Right atrium auricular region (tissue), 2 donors: ENCODE results near the gene LMNA. TPM values are rescaled to one million over a fixed set of nuclear protein-coding genes. Genes with fewer than 3 reads are reported as not detected.

Experiments used
- DNase-seq: peaks from one replicate; pipeline ENCODE4 v3.0.0-alpha.2; 2019; ENCODE audit warnings: low spot score
- H3K27ac ChIP-seq, 2 donors: fragments of 200-600 bp; sonication (generic); 1 replicate in 1 of 2; 2 replicates in 1 of 2; pipeline ENCODE4 v1.5.1; 2016 to 2019
- H3K27me3 ChIP-seq, 2 donors: fragments of 200-600 bp; sonication (generic); one replicate each; pipeline versions ENCODE4 v1.5.1 to v1.6.0; 2017 to 2019
- H3K36me3 ChIP-seq: fragments of 200-600 bp; sonication (generic); one replicate; pipeline ENCODE4 v1.5.1; 2016
- H3K4me1 ChIP-seq, 2 donors: fragments of 200-600 bp; sonication (generic); one replicate each; pipeline versions ENCODE4 v1.5.1 to v1.6.0; 2017 to 2019
- H3K4me3 ChIP-seq, 2 donors: fragments of 200-600 bp; sonication (generic); 1 replicate in 1 of 2; 2 replicates in 1 of 2; pipeline ENCODE4 v1.5.1; 2017 to 2019; ENCODE audit warnings: mild to moderate bottlenecking in 1 of 2, moderate library complexity in 1 of 2
- H3K9me3 ChIP-seq, 2 donors: fragments of 200-600 bp; sonication (generic); one replicate each; pipeline ENCODE4 v1.5.1; 2019
- total RNA-seq, 2 donors: library from RNA; depleted of rRNA; stranded (reverse); fragments of >200 nt; gene quantifications; one replicate each; pipeline ENCODE4 v1.1.0, GENCODE V29; 2016
- TF ChIP-seq, protein P1 (sequence below), 2 donors: fragments of 200-600 bp; sonication (generic); IDR thresholded peaks; one replicate each; pipeline ENCODE4 v1.5.1; 2019; ENCODE audit warnings: antibody characterized with exemption in 2 of 2

LMNA gene
- total RNA-seq, 2 donors from 2014 or later, result 258 to 273 TPM

DNA sequence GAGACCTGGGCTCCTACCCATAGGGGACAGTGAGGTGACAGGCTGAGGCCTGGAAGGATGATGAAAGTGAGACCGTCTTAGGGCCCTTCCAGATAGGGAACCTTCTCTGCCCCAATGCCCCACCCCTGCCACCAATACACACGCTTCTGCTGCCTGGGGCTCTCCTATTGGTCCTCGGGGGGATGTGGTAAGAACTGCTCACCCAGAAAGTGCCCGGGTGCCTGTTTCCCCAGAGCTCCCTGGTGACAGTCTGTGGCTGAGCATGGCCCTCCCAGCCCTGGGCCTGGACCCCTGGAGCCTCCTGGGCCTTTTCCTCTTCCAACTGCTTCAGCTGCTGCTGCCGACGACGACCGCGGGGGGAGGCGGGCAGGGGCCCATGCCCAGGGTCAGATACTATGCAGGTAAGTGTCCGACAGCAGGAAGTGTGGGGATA, 39.8 kb downstream of the LMNA start:
- H3K27ac ChIP-seq, result no peak overlapping the region
- H3K4me1 ChIP-seq, result no peaks in the 10 kb centered on the region
- TF ChIP-seq, protein P1, sequence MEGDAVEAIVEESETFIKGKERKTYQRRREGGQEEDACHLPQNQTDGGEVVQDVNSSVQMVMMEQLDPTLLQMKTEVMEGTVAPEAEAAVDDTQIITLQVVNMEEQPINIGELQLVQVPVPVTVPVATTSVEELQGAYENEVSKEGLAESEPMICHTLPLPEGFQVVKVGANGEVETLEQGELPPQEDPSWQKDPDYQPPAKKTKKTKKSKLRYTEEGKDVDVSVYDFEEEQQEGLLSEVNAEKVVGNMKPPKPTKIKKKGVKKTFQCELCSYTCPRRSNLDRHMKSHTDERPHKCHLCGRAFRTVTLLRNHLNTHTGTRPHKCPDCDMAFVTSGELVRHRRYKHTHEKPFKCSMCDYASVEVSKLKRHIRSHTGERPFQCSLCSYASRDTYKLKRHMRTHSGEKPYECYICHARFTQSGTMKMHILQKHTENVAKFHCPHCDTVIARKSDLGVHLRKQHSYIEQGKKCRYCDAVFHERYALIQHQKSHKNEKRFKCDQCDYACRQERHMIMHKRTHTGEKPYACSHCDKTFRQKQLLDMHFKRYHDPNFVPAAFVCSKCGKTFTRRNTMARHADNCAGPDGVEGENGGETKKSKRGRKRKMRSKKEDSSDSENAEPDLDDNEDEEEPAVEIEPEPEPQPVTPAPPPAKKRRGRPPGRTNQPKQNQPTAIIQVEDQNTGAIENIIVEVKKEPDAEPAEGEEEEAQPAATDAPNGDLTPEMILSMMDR (IDR thresholded peaks at IDR 0.05), result no peak
- no peak for DNase-seq
- H3K36me3 ChIP-seq, result no peaks in the 10 kb centered on the region
- no peaks in the 10 kb centered on the region for H3K27me3 ChIP-seq
- H3K4me3 ChIP-seq, result no peak overlapping the region
- no peaks in the 10 kb centered on the region for H3K9me3 ChIP-seq

DNA sequence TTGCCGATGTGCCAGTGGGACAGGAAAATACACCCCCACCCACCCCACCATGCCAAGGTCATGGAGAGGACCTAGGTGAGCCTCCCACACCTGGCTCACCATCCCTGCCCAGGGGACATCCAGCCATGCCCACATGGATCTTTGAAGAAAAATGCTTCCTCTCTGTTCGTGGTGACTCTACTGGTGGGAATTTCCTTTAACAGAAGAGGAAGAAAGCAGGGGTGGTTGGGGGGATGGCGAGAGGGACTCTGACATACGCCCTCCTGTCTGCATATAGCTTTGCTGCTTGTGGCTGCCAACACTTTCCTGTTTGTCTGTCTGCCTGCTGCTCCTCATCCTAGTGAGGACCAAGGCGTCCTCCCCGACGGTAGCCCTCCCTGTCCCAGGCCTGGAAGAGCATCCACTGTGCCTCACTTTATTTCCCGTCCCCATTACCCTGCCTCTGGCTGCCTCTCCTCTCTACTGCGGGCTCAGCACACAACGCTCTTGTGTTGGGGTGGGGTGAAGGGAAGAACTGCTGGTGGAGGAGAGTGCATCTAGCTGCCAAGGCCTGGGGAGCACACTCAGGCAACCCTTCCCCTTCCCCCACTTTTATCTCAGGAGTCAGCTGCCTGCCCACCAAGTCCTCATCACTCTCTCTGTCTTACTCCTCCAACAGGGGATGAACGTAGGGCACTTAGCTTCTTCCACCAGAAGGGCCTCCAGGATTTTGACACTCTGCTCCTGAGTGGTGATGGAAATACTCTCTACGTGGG, 41.4 kb downstream of the LMNA start:
- no peaks in the 10 kb centered on the region for H3K9me3 ChIP-seq
- H3K27ac ChIP-seq, result no peak overlapping the region
- H3K27me3 ChIP-seq, result no peaks in the 10 kb centered on the region
- H3K4me1 ChIP-seq, result peaks cover 0 to 10% of the 10 kb centered on the region in 2 donors
- H3K4me3 ChIP-seq, result no peak overlapping the region
- TF ChIP-seq, protein P1 (IDR thresholded peaks at IDR 0.05), result no peak
- DNase-seq, result no peak
- no peaks in the 10 kb centered on the region for H3K36me3 ChIP-seq

DNA sequence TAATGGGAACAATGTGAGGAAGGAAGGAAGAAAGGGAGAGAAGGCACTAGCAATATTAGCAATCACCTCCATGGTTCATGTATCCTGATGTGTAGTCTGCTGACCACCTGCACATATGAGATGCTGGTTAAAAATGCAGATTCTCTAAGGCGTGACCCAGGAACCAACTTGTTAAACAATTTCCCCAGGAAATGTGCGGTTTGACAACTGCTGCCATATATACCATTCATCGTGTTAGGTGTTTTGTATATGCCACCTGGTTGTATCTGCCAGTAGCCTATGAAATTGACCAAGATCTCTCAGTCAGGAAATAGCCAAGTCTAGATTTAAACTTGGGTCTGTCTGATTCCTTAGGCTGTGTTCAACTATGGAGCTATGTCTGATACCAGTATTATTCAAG, 43.0 kb downstream of the LMNA start:
- Histone ChIP-seq H3K27ac (no peak overlapping the region), H3K27me3 (no peaks in the 10 kb centered on the region), H3K9me3 (no peaks in the 10 kb centered on the region), H3K4me1 (peaks cover 0 to 23% of the 10 kb centered on the region in 2 donors), H3K4me3 (no peak overlapping the region), H3K36me3 (no peaks in the 10 kb centered on the region)
- DNase-seq, result no peak
- TF ChIP-seq, protein P1 (IDR thresholded peaks at IDR 0.05), result no peak

DNA sequence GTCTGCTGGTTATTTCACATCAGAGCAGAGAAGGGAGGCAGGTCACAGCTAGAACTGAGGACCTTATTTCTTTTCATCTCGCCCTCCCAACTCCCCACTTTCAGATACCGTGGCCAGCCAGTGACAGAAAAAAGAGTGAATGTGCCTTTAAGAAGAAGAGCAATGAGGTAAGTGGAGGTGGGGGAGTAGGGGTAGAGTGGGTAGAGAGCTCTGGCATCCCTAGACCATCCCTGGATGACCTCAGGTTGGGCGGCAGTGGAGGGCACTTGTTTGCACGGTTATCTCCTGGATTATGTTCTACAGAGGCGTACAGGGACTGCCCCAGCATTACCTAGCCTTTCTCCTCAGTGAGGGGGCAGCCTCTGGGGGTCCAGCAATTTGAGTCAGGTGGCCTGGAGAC, 43.5 kb downstream of the LMNA start:
- TF ChIP-seq, protein P1 (IDR thresholded peaks at IDR 0.05), result no peak
- H3K4me1 ChIP-seq, result peaks cover 0 to 27% of the 10 kb centered on the region in 2 donors
- no peaks in the 10 kb centered on the region for H3K9me3 ChIP-seq
- DNase-seq, result no peak
- no peak overlapping the region for H3K27ac ChIP-seq
- no peak overlapping the region for H3K4me3 ChIP-seq
- no peaks in the 10 kb centered on the region for H3K36me3 ChIP-seq
- no peaks in the 10 kb centered on the region for H3K27me3 ChIP-seq

DNA sequence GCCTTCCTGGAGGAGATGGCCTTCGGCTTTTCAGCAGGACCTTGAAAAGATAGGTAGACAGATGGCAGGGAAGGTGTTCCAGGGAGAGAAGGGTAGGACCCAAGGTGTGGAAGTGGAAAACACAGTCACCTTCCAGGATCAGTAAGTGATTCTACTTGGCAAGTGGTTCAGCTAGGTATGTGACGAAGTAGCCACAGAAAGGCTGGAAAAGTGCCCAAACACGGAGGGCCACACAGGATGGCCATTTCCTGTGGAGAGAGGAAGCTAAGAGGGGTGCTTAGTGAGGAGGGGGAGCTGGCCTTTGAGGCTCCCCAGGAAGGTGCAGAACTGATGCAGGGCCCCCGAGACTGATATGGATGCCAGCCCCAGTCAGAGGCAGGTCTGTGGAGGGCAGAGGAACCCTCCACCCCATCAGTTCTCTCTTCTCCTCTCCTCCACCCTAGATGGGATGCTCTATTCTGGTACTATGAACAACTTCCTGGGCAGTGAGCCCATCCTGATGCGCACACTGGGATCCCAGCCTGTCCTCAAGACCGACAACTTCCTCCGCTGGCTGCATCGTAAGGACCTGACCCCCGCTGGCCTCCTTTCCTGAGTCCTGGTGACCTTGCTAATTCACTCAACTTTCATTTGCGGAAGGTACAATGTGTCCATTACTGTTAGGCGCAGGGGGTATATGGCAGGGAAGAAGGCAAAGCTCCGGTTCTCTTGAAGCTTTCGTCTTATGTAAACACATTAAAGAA, 45.7 kb downstream of the LMNA start:
- peaks cover 0 to 29% of the 10 kb centered on the region in 2 donors for H3K4me1 ChIP-seq
- TF ChIP-seq, protein P1 (IDR thresholded peaks at IDR 0.05), result no peak
- H3K27ac ChIP-seq, result peak overlapping the region; percentile 93 to 95
- no peaks in the 10 kb centered on the region for H3K36me3 ChIP-seq
- no peaks in the 10 kb centered on the region for H3K27me3 ChIP-seq
- DNase-seq, result no peak
- no peaks in the 10 kb centered on the region for H3K9me3 ChIP-seq
- peak overlapping the region; percentile 34 to 59 for H3K4me3 ChIP-seq
